Measurements from ENCODE around the gene IGSF11.

The IGSF11 gene

DNA sequence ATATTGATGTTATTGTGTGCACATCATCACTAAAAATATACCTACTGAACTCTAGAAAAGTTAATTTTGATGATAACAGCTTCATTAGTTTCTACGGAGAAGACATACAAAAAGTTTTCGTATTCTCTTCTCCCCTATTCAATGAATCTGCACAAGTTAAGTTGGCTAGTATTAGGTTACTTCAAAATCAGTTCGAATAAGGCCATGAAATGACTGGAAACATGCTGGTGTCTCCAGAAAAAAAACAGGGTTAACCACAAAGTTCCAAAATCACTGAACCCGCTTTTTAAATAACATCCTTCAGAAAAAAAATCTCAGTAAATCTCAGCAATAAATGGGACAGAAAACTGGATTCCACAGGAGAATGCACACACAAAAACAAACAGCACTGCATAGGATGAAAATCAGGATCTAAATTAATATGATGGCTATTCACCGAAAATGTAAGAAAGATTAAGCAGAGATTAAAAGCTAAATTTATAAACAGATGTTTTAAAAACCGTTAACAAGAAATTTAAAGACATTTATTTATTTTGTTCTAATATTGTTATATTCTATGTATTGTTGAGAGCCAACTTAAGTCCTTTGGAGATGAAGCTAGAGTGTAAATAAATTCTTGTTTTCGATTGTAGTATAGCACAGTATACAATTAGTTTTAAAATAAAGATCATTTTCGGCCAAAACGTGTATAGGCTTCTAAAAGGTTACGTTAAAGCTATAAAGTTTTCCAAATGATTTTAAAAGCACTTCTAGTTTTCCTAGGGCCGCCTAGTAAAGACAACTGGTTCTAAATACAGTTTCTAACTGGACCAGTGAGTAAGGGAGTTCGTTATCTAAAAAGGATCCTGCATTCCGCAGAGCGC, 1.0 kb downstream of the IGSF11 start:
- Histone ChIP-seq H3K9me3 (no peaks in the 10 kb centered on the region), H3K36me3 (no peaks in the 10 kb centered on the region), H3K4me3 (ENCODE audit: low read depth in 1 of 2, low read length in 1 of 2) (no peak overlapping the region), H3K27me3 (peaks cover 86% of the 10 kb centered on the region), H3K27ac (no peak overlapping the region), H3K4me1 (ENCODE audit: control insufficient read depth in 1 of 2, insufficient read depth in 1 of 2, low read depth in 1 of 2, low read length in 1 of 2) (no peaks in the 10 kb centered on the region)
- TF ChIP-seq, protein P1, sequence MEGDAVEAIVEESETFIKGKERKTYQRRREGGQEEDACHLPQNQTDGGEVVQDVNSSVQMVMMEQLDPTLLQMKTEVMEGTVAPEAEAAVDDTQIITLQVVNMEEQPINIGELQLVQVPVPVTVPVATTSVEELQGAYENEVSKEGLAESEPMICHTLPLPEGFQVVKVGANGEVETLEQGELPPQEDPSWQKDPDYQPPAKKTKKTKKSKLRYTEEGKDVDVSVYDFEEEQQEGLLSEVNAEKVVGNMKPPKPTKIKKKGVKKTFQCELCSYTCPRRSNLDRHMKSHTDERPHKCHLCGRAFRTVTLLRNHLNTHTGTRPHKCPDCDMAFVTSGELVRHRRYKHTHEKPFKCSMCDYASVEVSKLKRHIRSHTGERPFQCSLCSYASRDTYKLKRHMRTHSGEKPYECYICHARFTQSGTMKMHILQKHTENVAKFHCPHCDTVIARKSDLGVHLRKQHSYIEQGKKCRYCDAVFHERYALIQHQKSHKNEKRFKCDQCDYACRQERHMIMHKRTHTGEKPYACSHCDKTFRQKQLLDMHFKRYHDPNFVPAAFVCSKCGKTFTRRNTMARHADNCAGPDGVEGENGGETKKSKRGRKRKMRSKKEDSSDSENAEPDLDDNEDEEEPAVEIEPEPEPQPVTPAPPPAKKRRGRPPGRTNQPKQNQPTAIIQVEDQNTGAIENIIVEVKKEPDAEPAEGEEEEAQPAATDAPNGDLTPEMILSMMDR (IDR thresholded peaks at IDR 0.05) = no peak

GRCh38 chr3:119025171-119025795, 9.4 kb downstream of the IGSF11 start:
- H3K4me3 ChIP-seq (ENCODE audit: low read depth in 1 of 2, low read length in 1 of 2) = no peak overlapping the region
- TF ChIP-seq, protein P1 (IDR thresholded peaks at IDR 0.05) = no peak
- no peaks in the 10 kb centered on the region for H3K36me3 ChIP-seq
- no peaks in the 10 kb centered on the region for H3K4me1 ChIP-seq (ENCODE audit: control insufficient read depth in 1 of 2, insufficient read depth in 1 of 2, low read depth in 1 of 2, low read length in 1 of 2)
- H3K9me3 ChIP-seq = no peaks in the 10 kb centered on the region
- no peak overlapping the region for H3K27ac ChIP-seq
- peaks cover 13% of the 10 kb centered on the region for H3K27me3 ChIP-seq

DNA sequence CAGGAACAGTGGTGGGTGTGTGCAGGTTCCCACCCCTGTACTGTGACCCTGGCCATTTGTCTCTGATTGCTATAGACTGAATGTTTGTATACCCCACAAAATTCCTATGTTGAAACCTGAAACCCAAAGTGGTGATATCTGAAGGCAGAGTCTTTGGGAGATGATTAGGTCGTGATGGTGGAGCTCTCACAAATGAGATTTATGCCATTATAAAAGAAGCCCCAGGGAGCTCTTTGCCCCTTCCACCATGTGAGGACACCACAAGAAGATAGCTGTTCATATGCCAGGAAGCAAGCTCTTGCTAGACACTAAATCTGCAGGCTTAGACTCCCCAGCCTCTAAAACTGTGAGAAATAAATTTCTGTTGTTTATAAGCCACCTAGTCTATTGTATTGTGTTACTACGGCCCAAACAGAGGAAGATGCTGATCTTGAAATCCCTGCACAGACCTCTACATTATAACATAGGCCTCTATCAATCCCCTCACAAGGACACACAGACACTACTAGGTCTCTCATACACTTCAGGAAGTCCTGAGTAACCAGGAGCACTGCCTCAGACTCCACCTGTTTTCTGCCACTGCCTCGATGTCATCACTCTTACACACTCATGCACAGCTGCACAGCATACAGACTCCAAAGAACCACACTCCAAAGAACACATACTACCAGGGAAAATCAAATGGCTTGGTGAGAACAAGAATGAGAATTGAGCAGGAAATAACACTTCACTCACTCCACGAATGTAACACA, 14.7 kb downstream of the IGSF11 start:
- H3K4me1 ChIP-seq (ENCODE audit: control insufficient read depth in 1 of 2, insufficient read depth in 1 of 2, low read depth in 1 of 2, low read length in 1 of 2) = no peaks in the 10 kb centered on the region
- H3K9me3 ChIP-seq = no peaks in the 10 kb centered on the region
- TF ChIP-seq, protein P1 (IDR thresholded peaks at IDR 0.05) = no peak
- H3K36me3 ChIP-seq = no peaks in the 10 kb centered on the region
- peaks cover 7% of the 10 kb centered on the region for H3K27me3 ChIP-seq
- H3K4me3 ChIP-seq (ENCODE audit: low read depth in 1 of 2, low read length in 1 of 2) = no peak overlapping the region
- H3K27ac ChIP-seq = no peak overlapping the region

DNA sequence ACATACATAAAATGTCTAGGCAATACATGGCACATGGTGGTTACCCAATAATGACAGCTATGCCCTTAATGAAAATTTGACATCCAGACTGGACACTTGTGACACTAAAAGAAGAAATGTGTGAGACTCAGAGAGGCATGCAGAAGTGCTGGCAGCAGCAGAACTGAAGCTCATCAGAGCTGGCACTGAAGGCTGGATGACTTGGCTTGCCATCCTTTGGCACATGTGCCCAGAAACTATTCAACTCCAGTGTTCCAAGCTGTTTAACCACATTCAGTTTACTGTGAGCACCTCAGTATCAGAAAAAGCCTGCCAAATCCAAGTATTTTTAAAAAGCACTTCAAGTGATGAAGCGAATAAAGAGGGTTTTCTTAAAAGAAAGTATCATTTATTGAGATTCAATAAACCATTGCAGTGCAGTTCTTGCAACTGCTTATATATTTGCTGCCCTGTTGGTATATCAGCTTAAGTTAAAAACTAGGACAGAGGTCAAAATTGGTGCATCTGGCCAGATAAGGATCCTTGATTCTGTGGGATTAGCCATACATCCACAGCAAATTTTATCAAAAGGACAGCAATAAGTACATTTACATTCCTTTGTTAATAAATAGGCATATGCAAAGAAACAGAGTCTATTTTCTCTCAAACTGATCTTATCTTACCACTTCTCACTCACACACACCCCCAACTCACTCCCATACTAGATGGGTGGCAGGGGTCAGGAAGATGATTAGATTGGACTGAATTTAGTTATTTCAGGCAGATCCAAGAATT, 15.8 kb downstream of the IGSF11 start:
- Histone ChIP-seq H3K27me3 (no peaks in the 10 kb centered on the region), H3K4me1 (ENCODE audit: control insufficient read depth in 1 of 2, insufficient read depth in 1 of 2, low read depth in 1 of 2, low read length in 1 of 2) (no peaks in the 10 kb centered on the region), H3K36me3 (no peaks in the 10 kb centered on the region), H3K27ac (no peak overlapping the region), H3K4me3 (ENCODE audit: low read depth in 1 of 2, low read length in 1 of 2) (no peak overlapping the region), H3K9me3 (no peaks in the 10 kb centered on the region)
- TF ChIP-seq, protein P1 (IDR thresholded peaks at IDR 0.05) = no peak

- no peaks in the 10 kb centered on the region for H3K27me3 ChIP-seq
- no peaks in the 10 kb centered on the region for H3K36me3 ChIP-seq
- TF ChIP-seq, protein P1 (IDR thresholded peaks at IDR 0.05) = no peak
- H3K27ac ChIP-seq = no peak overlapping the region
- H3K4me3 ChIP-seq (ENCODE audit: low read depth in 1 of 2, low read length in 1 of 2) = no peak overlapping the region
- no peaks in the 10 kb centered on the region for H3K4me1 ChIP-seq (ENCODE audit: control insufficient read depth in 1 of 2, insufficient read depth in 1 of 2, low read depth in 1 of 2, low read length in 1 of 2)
- no peaks in the 10 kb centered on the region for H3K9me3 ChIP-seq
Observed at GRCh38 chr3:119015942-119016341, 18.7 kb downstream of the IGSF11 start.

Data from neutrophil (primary cell).